ENCODE data around the gene CNTNAP4. TPM values are rescaled to one million over a fixed set of nuclear protein-coding genes. Genes with fewer than 3 reads are reported as not detected.

CNTNAP4 gene
- not detected in 2 replicates for total RNA-seq

GRCh38 chr16:76276745-76277438 lies at the start of gene CNTNAP4:
TSS of gene CNTNAP4 (plus strand) at chr16:76277401. CDS start at chr16:76277663, 262 bp downstream.

